Dedifferentiated amniotic fluid mesenchymal stem cell (primary cell): Measurements from ENCODE around the gene HPCAL1.
A peak's percentile ranks its signal among the peaks of the same experiment; 100 is the strongest.
"Not testable (repeated sequence)": the region's sequence is repeated elsewhere in the genome, so short reads cannot be mapped to it uniquely, and the experiment has no call there.

Experiments used
- DNase-seq: peaks from one replicate; pipeline ENCODE4 v3.0.0-alpha.2; 2016; ENCODE audit errors: extremely low spot score

The HPCAL1 gene

GRCh38 chr2:10442469-10443126 lies 139.9 kb downstream of the HPCAL1 start:
- not testable (repeated sequence) for DNase-seq

GRCh38 chr2:10444463-10444862 lies 141.8 kb downstream of the HPCAL1 start:
- DNase-seq, result no peak

- no peak for DNase-seq
Observed at GRCh38 chr2:10446631-10447030, 143.9 kb downstream of the HPCAL1 start.

GRCh38 chr2:10447300-10447894 lies 144.7 kb downstream of the HPCAL1 start:
- peak; percentile 48 for DNase-seq

GRCh38 chr2:10447895-10448575 lies 145.3 kb downstream of the HPCAL1 start, which contains the start of gene ODC1:
Gene ODC1, minus strand, starts transcription at chr2:10448327. Its CDS starts 3,295 bp downstream, at chr2:10445032.
- peak; percentile 81 for DNase-seq

GRCh38 chr2:10448576-10449485 lies 146.1 kb downstream of the HPCAL1 start:
- peak; percentile 15 for DNase-seq

- DNase-seq, result no peak
Observed at GRCh38 chr2:10449486-10449831, 146.8 kb downstream of the HPCAL1 start.

GRCh38 chr2:10449838-10450691 lies 147.4 kb downstream of the HPCAL1 start:
- DNase-seq, result no peak

GRCh38 chr2:10451819-10452218 lies 149.1 kb downstream of the HPCAL1 start:
- no peak for DNase-seq

- DNase-seq, result peak; percentile 47
Observed at GRCh38 chr2:10452312-10452711, 149.6 kb downstream of the HPCAL1 start.

- DNase-seq, result no peak
Observed at GRCh38 chr2:10452956-10453904, 150.5 kb downstream of the HPCAL1 start.

GRCh38 chr2:10453905-10454298 lies 151.2 kb downstream of the HPCAL1 start:
- no peak for DNase-seq

- no peak for DNase-seq
Observed at GRCh38 chr2:10454505-10454904, 151.8 kb downstream of the HPCAL1 start.

- not testable (repeated sequence) for DNase-seq
Observed at GRCh38 chr2:10457195-10457594, 154.5 kb downstream of the HPCAL1 start.

- DNase-seq, result no peak
Observed at GRCh38 chr2:10457846-10458598, 155.3 kb downstream of the HPCAL1 start.

GRCh38 chr2:10460366-10460796 lies 157.7 kb downstream of the HPCAL1 start:
- DNase-seq, result no peak

GRCh38 chr2:10462178-10463083 lies 159.7 kb downstream of the HPCAL1 start:
- DNase-seq, result no peak

- DNase-seq, result no peak
Observed at GRCh38 chr2:10465910-10466309, 163.2 kb downstream of the HPCAL1 start.
